Esophagus squamous epithelium (tissue), 4 donors: ENCODE measurements around the gene PRKN.
"Not testable (repeated sequence)": the region's sequence is repeated elsewhere in the genome, so short reads cannot be mapped to it uniquely, and the experiment has no call there.

Experiments used
- POLR2A ChIP-seq, 4 donors: fragments of 450-650 bp; IDR thresholded peaks; one replicate each; pipeline ENCODE4 v1.6.1; 2017; ENCODE audit warnings: antibody characterized with exemption in 4 of 4, mild to moderate bottlenecking in 4 of 4, moderate library complexity in 3 of 4
- TF ChIP-seq, protein P1 (sequence below), 6 experiments: fragments of 450-650 bp in 4 of 6; fragments of 200-600 bp in 2 of 6; sonication (generic) in 2 of 6; IDR thresholded peaks; one replicate each; pipeline ENCODE4 v1.5.1; 2016 to 2019; ENCODE audit warnings: antibody characterized with exemption in 6 of 6, mild to moderate bottlenecking in 4 of 6, moderate library complexity in 4 of 6

DNA sequence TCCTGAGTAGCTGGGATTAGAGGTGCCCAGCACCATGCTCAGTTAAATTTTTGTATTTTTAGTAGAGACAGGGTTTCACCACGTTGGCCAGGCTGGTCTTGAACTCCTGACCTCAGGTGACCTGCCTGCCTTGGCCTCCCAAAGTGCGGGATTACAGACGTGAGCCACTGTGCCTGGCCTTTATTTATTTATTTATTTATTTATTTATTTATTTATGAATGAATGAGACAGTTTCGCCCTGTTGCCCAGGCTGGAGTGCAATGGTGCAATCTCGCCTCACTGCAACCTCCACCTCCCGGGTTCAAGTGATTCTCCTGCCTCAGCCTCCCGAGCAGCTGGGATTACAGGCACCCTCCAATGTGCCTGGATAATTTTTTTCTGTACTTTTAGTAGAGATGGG lies 48.7 kb downstream of the PRKN start:
- TF ChIP-seq, protein P1, sequence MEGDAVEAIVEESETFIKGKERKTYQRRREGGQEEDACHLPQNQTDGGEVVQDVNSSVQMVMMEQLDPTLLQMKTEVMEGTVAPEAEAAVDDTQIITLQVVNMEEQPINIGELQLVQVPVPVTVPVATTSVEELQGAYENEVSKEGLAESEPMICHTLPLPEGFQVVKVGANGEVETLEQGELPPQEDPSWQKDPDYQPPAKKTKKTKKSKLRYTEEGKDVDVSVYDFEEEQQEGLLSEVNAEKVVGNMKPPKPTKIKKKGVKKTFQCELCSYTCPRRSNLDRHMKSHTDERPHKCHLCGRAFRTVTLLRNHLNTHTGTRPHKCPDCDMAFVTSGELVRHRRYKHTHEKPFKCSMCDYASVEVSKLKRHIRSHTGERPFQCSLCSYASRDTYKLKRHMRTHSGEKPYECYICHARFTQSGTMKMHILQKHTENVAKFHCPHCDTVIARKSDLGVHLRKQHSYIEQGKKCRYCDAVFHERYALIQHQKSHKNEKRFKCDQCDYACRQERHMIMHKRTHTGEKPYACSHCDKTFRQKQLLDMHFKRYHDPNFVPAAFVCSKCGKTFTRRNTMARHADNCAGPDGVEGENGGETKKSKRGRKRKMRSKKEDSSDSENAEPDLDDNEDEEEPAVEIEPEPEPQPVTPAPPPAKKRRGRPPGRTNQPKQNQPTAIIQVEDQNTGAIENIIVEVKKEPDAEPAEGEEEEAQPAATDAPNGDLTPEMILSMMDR (IDR thresholded peaks at IDR 0.05): not testable (repeated sequence)
- not testable (repeated sequence) for TF ChIP-seq POLR2A (IDR thresholded peaks at IDR 0.05)
